RWPE2 (cell line): ENCODE data around the gene NUP188.

Source experiments
- ATAC-seq: fragments of 200-7000 bp; cut with Tn5 transposase; 3 replicates; pipeline ENCODE4 v1.9.1; 2021; ENCODE audit warnings: low read depth
- DNase-seq: peaks from one replicate; pipeline ENCODE4 v3.0.0-alpha.2; 2020; ENCODE audit warnings: low spot score
- H3K27ac ChIP-seq: fragments of 450-650 bp; 2 replicates; pipeline ENCODE4 v1.5.1; 2017; ENCODE audit warnings: mild to moderate bottlenecking; ENCODE audit not compliant: poor library complexity, severe bottlenecking
- H3K27me3 ChIP-seq: fragments of 250-450 bp; sonication (Bioruptor Pico); 2 replicates; pipeline ENCODE4 v1.5.1; 2021; ENCODE audit warnings: mild to moderate bottlenecking, moderate library complexity; ENCODE audit not compliant: insufficient read depth, poor library complexity, severe bottlenecking
- H3K36me3 ChIP-seq: fragments of 250-450 bp; sonication (Bioruptor Pico); 2 replicates; pipeline ENCODE4 v1.5.1; 2020; ENCODE audit warnings: low read depth, mild to moderate bottlenecking, moderate library complexity
- H3K4me1 ChIP-seq: fragments of 250-450 bp; sonication (Bioruptor Pico); 2 replicates; pipeline ENCODE4 v1.5.1; 2021; ENCODE audit warnings: mild to moderate bottlenecking, moderate library complexity; ENCODE audit not compliant: insufficient read depth, poor library complexity, severe bottlenecking
- H3K4me3 ChIP-seq: fragments of 250-450 bp; sonication (Bioruptor Pico); 2 replicates; pipeline ENCODE4 v1.5.1; 2021; ENCODE audit warnings: mild to moderate bottlenecking, moderate library complexity; ENCODE audit not compliant: severe bottlenecking
- H3K9me3 ChIP-seq: fragments of 250-450 bp; sonication (Bioruptor Pico); 2 replicates; pipeline ENCODE4 v1.5.1; 2021; ENCODE audit warnings: mild to moderate bottlenecking, moderate library complexity; ENCODE audit not compliant: severe bottlenecking
- TF ChIP-seq, protein P1 (sequence below): fragments of 450-650 bp; IDR thresholded peaks from one replicate; pipeline ENCODE4 v1.5.1; 2017; ENCODE audit warnings: mild to moderate bottlenecking, moderate library complexity; ENCODE audit not compliant: poor library complexity, severe bottlenecking

Gene NUP188, protein sequence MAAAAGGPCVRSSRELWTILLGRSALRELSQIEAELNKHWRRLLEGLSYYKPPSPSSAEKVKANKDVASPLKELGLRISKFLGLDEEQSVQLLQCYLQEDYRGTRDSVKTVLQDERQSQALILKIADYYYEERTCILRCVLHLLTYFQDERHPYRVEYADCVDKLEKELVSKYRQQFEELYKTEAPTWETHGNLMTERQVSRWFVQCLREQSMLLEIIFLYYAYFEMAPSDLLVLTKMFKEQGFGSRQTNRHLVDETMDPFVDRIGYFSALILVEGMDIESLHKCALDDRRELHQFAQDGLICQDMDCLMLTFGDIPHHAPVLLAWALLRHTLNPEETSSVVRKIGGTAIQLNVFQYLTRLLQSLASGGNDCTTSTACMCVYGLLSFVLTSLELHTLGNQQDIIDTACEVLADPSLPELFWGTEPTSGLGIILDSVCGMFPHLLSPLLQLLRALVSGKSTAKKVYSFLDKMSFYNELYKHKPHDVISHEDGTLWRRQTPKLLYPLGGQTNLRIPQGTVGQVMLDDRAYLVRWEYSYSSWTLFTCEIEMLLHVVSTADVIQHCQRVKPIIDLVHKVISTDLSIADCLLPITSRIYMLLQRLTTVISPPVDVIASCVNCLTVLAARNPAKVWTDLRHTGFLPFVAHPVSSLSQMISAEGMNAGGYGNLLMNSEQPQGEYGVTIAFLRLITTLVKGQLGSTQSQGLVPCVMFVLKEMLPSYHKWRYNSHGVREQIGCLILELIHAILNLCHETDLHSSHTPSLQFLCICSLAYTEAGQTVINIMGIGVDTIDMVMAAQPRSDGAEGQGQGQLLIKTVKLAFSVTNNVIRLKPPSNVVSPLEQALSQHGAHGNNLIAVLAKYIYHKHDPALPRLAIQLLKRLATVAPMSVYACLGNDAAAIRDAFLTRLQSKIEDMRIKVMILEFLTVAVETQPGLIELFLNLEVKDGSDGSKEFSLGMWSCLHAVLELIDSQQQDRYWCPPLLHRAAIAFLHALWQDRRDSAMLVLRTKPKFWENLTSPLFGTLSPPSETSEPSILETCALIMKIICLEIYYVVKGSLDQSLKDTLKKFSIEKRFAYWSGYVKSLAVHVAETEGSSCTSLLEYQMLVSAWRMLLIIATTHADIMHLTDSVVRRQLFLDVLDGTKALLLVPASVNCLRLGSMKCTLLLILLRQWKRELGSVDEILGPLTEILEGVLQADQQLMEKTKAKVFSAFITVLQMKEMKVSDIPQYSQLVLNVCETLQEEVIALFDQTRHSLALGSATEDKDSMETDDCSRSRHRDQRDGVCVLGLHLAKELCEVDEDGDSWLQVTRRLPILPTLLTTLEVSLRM (N-terminal part only)

DNA sequence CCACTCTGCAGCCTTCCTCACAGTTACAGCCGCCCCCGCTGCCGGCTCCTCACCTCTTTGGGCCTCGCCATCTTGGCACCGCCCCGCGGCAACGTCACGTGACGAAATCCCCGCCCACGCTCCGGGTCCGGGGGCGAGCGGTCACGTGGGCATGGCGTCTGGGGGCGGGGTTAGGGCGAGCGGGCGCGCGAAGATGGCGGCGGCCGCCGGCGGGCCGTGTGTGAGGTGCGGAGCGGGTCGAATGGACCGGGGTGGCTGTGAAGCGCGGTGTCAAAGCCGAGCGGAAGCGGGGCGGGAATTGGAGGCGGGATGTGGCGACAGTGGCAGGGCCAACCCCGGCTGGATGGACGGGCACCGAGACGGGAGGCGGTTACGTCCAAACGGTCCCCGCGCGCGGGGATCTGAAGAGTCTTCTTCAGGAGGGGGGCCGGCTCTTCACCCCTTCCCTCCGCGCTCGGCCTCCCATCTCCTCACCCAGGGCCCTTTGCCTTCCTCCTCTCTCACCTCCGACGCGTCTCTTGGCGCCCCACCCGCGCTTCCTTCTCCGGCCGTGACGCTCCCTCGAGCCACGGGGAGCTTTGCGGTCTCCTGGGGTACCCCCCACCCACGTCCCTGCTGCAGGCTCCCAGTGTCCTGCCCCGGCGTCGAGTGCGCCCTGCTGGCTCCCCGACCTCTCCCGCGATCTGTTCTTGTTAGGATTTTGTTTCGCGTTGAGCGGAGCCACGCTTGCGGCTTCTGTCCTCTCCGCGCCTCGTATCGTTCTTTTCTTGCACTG is at the start of gene NUP188, which contains the start of gene DOLK:
Gene NUP188 (plus strand): TSS at position 173 of the 775 bp plus-strand sequence. CDS start 21 bp downstream, at position 194.
Gene DOLK (minus strand): TSS at position 77 of the 775 bp plus-strand sequence. CDS start 300 bp downstream, outside the sequence.
- peaks cover 35% of the 10 kb centered on the region for H3K36me3 ChIP-seq
- peak; percentile 91 for DNase-seq
- H3K9me3 ChIP-seq: no peaks in the 10 kb centered on the region
- no peaks in the 10 kb centered on the region for H3K4me1 ChIP-seq
- peak within 1 kb of the TSS; percentile 69 for H3K4me3 ChIP-seq
- TF ChIP-seq, protein P1, sequence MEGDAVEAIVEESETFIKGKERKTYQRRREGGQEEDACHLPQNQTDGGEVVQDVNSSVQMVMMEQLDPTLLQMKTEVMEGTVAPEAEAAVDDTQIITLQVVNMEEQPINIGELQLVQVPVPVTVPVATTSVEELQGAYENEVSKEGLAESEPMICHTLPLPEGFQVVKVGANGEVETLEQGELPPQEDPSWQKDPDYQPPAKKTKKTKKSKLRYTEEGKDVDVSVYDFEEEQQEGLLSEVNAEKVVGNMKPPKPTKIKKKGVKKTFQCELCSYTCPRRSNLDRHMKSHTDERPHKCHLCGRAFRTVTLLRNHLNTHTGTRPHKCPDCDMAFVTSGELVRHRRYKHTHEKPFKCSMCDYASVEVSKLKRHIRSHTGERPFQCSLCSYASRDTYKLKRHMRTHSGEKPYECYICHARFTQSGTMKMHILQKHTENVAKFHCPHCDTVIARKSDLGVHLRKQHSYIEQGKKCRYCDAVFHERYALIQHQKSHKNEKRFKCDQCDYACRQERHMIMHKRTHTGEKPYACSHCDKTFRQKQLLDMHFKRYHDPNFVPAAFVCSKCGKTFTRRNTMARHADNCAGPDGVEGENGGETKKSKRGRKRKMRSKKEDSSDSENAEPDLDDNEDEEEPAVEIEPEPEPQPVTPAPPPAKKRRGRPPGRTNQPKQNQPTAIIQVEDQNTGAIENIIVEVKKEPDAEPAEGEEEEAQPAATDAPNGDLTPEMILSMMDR: no peak
- no peaks in the 10 kb centered on the region for H3K27me3 ChIP-seq
- peak within 1 kb of the TSS; percentile 86 for H3K27ac ChIP-seq
- ATAC-seq: peak; percentile 75

DNA sequence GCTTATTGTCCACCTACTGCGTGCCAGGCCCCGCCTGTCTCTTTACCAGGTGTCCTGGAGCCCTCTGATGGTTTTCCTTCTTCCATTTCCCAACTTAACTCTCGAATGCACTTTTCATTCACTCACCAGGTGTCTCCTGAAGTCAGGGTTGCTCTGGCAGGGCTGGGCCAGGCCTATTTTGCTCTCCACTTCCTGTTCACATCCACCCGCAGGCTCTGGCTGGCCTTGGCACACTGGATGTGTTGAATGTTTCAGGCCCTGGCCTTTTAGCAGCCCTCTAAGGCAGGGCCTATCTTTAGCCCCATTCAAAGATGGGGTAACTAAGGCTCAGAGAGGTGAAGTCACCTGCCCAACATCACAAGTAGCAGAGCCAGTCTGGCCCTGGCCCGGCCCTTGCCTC is 49.1 kb upstream of the NUP188 start:
- no peaks in the 10 kb centered on the region for H3K27me3 ChIP-seq
- TF ChIP-seq, protein P1: no peak
- peak overlapping the region; percentile 91 for H3K27ac ChIP-seq
- no peaks in the 10 kb centered on the region for H3K9me3 ChIP-seq
- H3K4me1 ChIP-seq: peaks cover 45% of the 10 kb centered on the region
- H3K4me3 ChIP-seq: no peak overlapping the region
- no peak for DNase-seq
- ATAC-seq: no peak
- peaks cover 67% of the 10 kb centered on the region for H3K36me3 ChIP-seq

DNA sequence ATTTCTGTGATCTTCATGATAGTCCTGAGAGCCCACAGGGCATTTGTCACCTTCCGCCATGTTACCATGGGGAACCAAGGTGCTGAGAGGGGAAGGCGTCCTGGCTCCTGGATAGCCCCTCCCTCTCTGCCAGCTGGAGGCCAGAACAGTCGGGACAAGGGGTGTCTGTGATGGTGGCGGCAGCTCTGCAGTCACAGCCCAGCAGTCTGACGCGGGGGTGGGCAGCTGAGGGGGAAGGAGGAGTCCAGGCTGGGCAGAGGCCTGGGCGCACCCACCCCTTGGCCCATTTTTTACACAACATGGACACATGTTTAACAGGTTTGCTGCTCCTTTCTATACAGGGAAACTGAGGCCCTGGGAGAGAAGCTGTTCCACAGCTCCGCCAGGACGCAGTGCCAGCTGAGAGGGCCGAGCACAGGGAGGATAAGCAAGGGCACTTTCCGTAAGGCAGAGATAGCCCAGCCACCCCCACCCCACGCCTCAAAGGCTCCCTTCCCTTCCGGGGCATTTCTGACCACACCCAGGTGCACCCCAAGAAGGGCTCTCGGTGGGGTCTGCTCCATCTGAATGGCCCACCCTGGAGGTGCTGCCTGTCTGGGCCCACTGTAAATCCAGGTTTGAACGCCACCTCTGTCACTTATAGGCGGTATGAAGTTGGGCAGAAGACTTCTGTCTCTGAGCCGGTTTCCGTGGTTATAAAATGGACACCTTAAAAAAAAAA is 48.5 kb upstream of the NUP188 start:
- Histone ChIP-seq H3K36me3 (peaks cover 62% of the 10 kb centered on the region), H3K27me3 (no peaks in the 10 kb centered on the region), H3K9me3 (no peaks in the 10 kb centered on the region), H3K4me3 (no peak overlapping the region), H3K4me1 (peaks cover 51% of the 10 kb centered on the region), H3K27ac (peak overlapping the region; percentile 91)
- ATAC-seq: no peak
- DNase-seq: no peak
- TF ChIP-seq, protein P1: no peak
